HG03432 (cell line): Measurements from ENCODE around the gene ZNF282.

Experiments
- ATAC-seq: cut with Tn5 transposase; IDR thresholded peaks from one replicate; pipeline ENCODE4 v1.9.1; 2021; ENCODE audit warnings: mild to moderate bottlenecking, moderate library complexity; ENCODE audit not compliant: unreplicated experiment

ZNF282 gene

GRCh38 chr7:149195180-149196150, at the start of gene ZNF282:
Gene ZNF282 (plus strand): TSS chr7:149195546. CDS start chr7:149195590, 44 bp downstream.
- ATAC-seq, result peak; percentile 95

- ATAC-seq, result peak; percentile 78
Measured at GRCh38 chr7:149147072-149147751, 48.1 kb upstream of the ZNF282 start, which contains the start of gene ZNF398. Gene ZNF398 (plus strand): TSS chr7:149147453. CDS start chr7:149147743, 290 bp downstream.

GRCh38 chr7:149147752-149148653, 47.3 kb upstream of the ZNF282 start:
- peak; percentile 31 for ATAC-seq

- ATAC-seq, result no peak
Measured at GRCh38 chr7:149150981-149151380, 44.4 kb upstream of the ZNF282 start.

GRCh38 chr7:149153346-149153745, 42.0 kb upstream of the ZNF282 start:
- no peak for ATAC-seq

GRCh38 chr7:149154056-149154455, 41.3 kb upstream of the ZNF282 start:
- ATAC-seq, result no peak

GRCh38 chr7:149156898-149157297, 38.4 kb upstream of the ZNF282 start:
- ATAC-seq, result no peak

GRCh38 chr7:149161241-149161848, 34.0 kb upstream of the ZNF282 start:
- ATAC-seq, result no peak

- ATAC-seq, result no peak
Measured at GRCh38 chr7:149166142-149166541, 29.2 kb upstream of the ZNF282 start.

- ATAC-seq, result no peak
Measured at GRCh38 chr7:149166630-149167352, 28.6 kb upstream of the ZNF282 start.

- no peak for ATAC-seq
Measured at GRCh38 chr7:149171892-149172533, 23.3 kb upstream of the ZNF282 start.

GRCh38 chr7:149172534-149172920, 22.8 kb upstream of the ZNF282 start:
- ATAC-seq, result no peak

GRCh38 chr7:149175150-149175549, 20.2 kb upstream of the ZNF282 start:
- no peak for ATAC-seq

- no peak for ATAC-seq
Measured at GRCh38 chr7:149179241-149179640, 16.1 kb upstream of the ZNF282 start.

- ATAC-seq, result no peak
Measured at GRCh38 chr7:149180722-149181449, 14.5 kb upstream of the ZNF282 start.

GRCh38 chr7:149181450-149181790, 13.9 kb upstream of the ZNF282 start:
- no peak for ATAC-seq

- no peak for ATAC-seq
Measured at GRCh38 chr7:149184274-149184673, 11.1 kb upstream of the ZNF282 start.

GRCh38 chr7:149188213-149188612, 7.1 kb upstream of the ZNF282 start:
- ATAC-seq, result no peak
